HL-60 (cell line): ENCODE results near the gene CCDC146.

ENCODE experiments used
- DNase-seq, 2 experiments: peaks; one replicate each; pipeline ENCODE4 v3.0.0-alpha.2; 2010 to 2020; ENCODE audit warnings: low read depth in 1 of 2, low spot score in 1 of 2
- H3K27ac ChIP-seq: fragments of 250-450 bp; sonication (Bioruptor Pico); replicated peaks from 2 replicates; pipeline ENCODE4 v1.5.1; 2020; ENCODE audit warnings: mild to moderate bottlenecking, moderate library complexity
- H3K27me3 ChIP-seq: fragments of 250-450 bp; sonication (Bioruptor Pico); 2 replicates; pipeline ENCODE4 v1.5.1; 2021; ENCODE audit warnings: mild to moderate bottlenecking, moderate library complexity; ENCODE audit not compliant: insufficient read depth, poor library complexity, severe bottlenecking
- H3K4me3 ChIP-seq: replicated peaks from 2 replicates; pipeline ENCODE4 v1.5.1; 2011; ENCODE audit warnings: mild to moderate bottlenecking, control low read depth, low read length; ENCODE audit not compliant: insufficient read depth
- CTCF ChIP-seq: IDR thresholded peaks from one replicate; pipeline ENCODE4 v1.5.1; 2011; ENCODE audit warnings: low read length, control low read depth, inconsistent platforms; ENCODE audit not compliant: insufficient read depth
- GABPA ChIP-seq: IDR thresholded peaks from 2 replicates; pipeline ENCODE4 v1.6.1; 2012; ENCODE audit warnings: low read depth
- POLR2AphosphoS5 ChIP-seq: IDR thresholded peaks from 2 replicates; pipeline ENCODE4 v1.6.1; 2012; ENCODE audit warnings: low read depth
- REST ChIP-seq: IDR thresholded peaks from 2 replicates; pipeline ENCODE4 v1.6.1; 2012; ENCODE audit warnings: low read depth; ENCODE audit not compliant: insufficient replicate concordance
- SPI1 ChIP-seq: IDR thresholded peaks from 2 replicates; pipeline ENCODE4 v1.6.1; 2012; ENCODE audit warnings: low read depth, mild to moderate bottlenecking, borderline replicate concordance

The CCDC146 gene

GRCh38 chr7:77254429-77254828 lies 132.0 kb downstream of the CCDC146 start:
- H3K4me3 ChIP-seq, result no peak overlapping the region
- no peaks in the 10 kb centered on the region for H3K27me3 ChIP-seq
- DNase-seq, result no peak
- no peak for TF ChIP-seq CTCF
- TF ChIP-seq POLR2AphosphoS5, result no peak
- TF ChIP-seq SPI1, result no peak
- TF ChIP-seq GABPA, result no peak
- H3K27ac ChIP-seq, result no peak overlapping the region

- no peak overlapping the region for H3K4me3 ChIP-seq
- no peak for TF ChIP-seq CTCF
- TF ChIP-seq SPI1, result no peak
- TF ChIP-seq GABPA, result no peak
- TF ChIP-seq REST, result no peak
- no peak for TF ChIP-seq POLR2AphosphoS5
- no peak overlapping the region for H3K27ac ChIP-seq
- no peak for DNase-seq
- H3K27me3 ChIP-seq, result no peaks in the 10 kb centered on the region
These were observed 132.5 kb downstream of the CCDC146 start for GRCh38 chr7:77254915-77255314.

- DNase-seq, result peak; percentile 58 to 60
- TF ChIP-seq GABPA (no peak), POLR2AphosphoS5 (no peak), SPI1 (no peak), CTCF (no peak), REST (no peak)
- no peak overlapping the region for H3K27ac ChIP-seq
- H3K27me3 ChIP-seq, result no peaks in the 10 kb centered on the region
- H3K4me3 ChIP-seq, result no peak overlapping the region
These were observed 135.6 kb downstream of the CCDC146 start for GRCh38 chr7:77258014-77258413.

GRCh38 chr7:77258593-77258992 lies 136.2 kb downstream of the CCDC146 start:
- H3K27ac ChIP-seq, result no peak overlapping the region
- no peaks in the 10 kb centered on the region for H3K27me3 ChIP-seq
- TF ChIP-seq REST, result no peak
- no peak for TF ChIP-seq GABPA
- TF ChIP-seq POLR2AphosphoS5, result no peak
- TF ChIP-seq CTCF, result no peak
- TF ChIP-seq SPI1, result no peak
- no peak overlapping the region for H3K4me3 ChIP-seq
- DNase-seq, result no peak
